ENCODE measurements around the gene WDR37. TPM values are rescaled to one million over a fixed set of nuclear protein-coding genes. Genes with fewer than 3 reads are reported as not detected.
"Not testable (repeated sequence)": the region's sequence is repeated elsewhere in the genome, so short reads cannot be mapped to it uniquely, and the experiment has no call there.

WDR37 gene
- total RNA-seq, 2 donors from 2014 or later, result 23.6 to 29.7 TPM

DNA sequence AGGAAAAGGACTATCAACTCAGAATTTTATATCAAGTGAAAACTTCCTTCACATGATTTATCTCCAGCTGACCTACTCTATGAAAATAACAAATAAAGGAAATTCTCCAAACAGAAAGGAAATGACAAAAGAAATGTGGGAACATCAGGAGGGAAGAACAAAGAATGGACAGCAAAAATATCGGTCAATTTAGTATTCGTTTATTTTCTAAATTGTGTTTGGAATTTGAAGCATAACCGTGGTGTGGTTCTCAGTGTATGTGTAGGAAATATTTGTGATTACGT, 8.7 kb downstream of the WDR37 start:
- Mint-ChIP-seq H3K27ac (peak overlapping the region; percentile 94), H3K27me3 (no peaks in the 10 kb centered on the region), H3K36me3 (ENCODE audit: low read depth) (peaks cover 5% of the 10 kb centered on the region), H3K4me1 (peaks cover 64% of the 10 kb centered on the region), H3K4me3 (no peak overlapping the region)
- ATAC-seq (no peak), DNase-seq (no peak)
- no peaks in the 10 kb centered on the region for H3K9me3 ChIP-seq (ENCODE audit: control insufficient read depth, low read length, poor library complexity, severe bottlenecking)

GRCh38 chr10:1066734-1067133, 10.5 kb downstream of the WDR37 start:
- not testable (repeated sequence) for H3K36me3 Mint-ChIP-seq (ENCODE audit: low read depth); ATAC-seq; H3K27me3 Mint-ChIP-seq; H3K9me3 ChIP-seq (ENCODE audit: control insufficient read depth, low read length, poor library complexity, severe bottlenecking); DNase-seq; H3K4me3 Mint-ChIP-seq
- peak overlapping the region; percentile 41 for H3K27ac Mint-ChIP-seq
- H3K4me1 Mint-ChIP-seq, result peaks cover 59% of the 10 kb centered on the region

- no peak for ATAC-seq
- DNase-seq, result no peak
- peaks cover 6% of the 10 kb centered on the region for H3K36me3 Mint-ChIP-seq (ENCODE audit: low read depth)
- peaks cover 40% of the 10 kb centered on the region for H3K4me1 Mint-ChIP-seq
- H3K4me3 Mint-ChIP-seq, result no peak overlapping the region
- H3K9me3 ChIP-seq (ENCODE audit: control insufficient read depth, low read length, poor library complexity, severe bottlenecking), result no peaks in the 10 kb centered on the region
- peak overlapping the region; percentile 39 for H3K27ac Mint-ChIP-seq
- H3K27me3 Mint-ChIP-seq, result no peaks in the 10 kb centered on the region
These were observed 12.5 kb downstream of the WDR37 start for GRCh38 chr10:1068380-1069361.

GRCh38 chr10:1070919-1071318, 14.7 kb downstream of the WDR37 start:
- H3K36me3 Mint-ChIP-seq (ENCODE audit: low read depth), result peaks cover 2% of the 10 kb centered on the region
- no peaks in the 10 kb centered on the region for H3K27me3 Mint-ChIP-seq
- peaks cover 33% of the 10 kb centered on the region for H3K4me1 Mint-ChIP-seq
- no peak for DNase-seq
- H3K27ac Mint-ChIP-seq, result peak overlapping the region; percentile 67
- no peaks in the 10 kb centered on the region for H3K9me3 ChIP-seq (ENCODE audit: control insufficient read depth, low read length, poor library complexity, severe bottlenecking)
- H3K4me3 Mint-ChIP-seq, result no peak overlapping the region
- ATAC-seq, result no peak

DNA sequence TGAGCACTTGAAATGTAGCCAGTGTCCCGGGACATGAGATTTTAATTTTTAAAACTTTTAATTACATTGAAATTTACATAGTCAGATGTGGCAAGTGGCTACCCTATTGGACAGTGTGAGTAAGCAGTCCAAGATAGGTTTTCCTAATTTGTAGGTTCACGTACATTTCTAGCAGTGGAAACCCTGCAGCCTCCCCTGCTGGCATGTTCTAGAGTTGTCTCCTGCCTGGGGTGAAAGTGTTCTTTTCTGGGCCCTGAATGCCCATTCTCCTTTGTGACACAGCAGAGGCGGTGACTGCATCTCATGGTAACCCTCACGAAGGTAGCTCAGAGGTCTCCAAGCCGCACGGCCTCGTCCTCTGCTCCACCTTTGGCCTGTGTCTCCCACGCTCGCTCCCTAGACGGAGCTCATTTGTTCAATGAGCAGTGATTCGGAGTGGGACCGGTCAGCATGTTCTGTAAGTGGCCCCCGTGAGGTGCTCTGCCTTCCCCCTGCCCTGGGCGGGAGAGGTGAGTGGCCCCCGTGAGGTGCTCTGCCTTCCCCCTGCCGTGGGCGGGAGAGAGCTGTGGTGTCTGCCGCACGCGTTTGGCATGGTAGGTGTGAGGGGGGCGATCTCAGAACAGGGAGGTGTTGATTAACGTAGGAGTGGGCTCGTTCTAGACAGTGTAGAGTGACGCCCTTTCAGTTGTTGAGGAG, 18.0 kb downstream of the WDR37 start:
- Mint-ChIP-seq H3K4me3 (no peak overlapping the region), H3K27me3 (no peaks in the 10 kb centered on the region), H3K4me1 (peaks cover 20% of the 10 kb centered on the region), H3K36me3 (ENCODE audit: low read depth) (peaks cover 2% of the 10 kb centered on the region), H3K27ac (peak overlapping the region; percentile 60)
- DNase-seq (no peak), ATAC-seq (no peak)
- no peaks in the 10 kb centered on the region for H3K9me3 ChIP-seq (ENCODE audit: control insufficient read depth, low read length, poor library complexity, severe bottlenecking)

DNA sequence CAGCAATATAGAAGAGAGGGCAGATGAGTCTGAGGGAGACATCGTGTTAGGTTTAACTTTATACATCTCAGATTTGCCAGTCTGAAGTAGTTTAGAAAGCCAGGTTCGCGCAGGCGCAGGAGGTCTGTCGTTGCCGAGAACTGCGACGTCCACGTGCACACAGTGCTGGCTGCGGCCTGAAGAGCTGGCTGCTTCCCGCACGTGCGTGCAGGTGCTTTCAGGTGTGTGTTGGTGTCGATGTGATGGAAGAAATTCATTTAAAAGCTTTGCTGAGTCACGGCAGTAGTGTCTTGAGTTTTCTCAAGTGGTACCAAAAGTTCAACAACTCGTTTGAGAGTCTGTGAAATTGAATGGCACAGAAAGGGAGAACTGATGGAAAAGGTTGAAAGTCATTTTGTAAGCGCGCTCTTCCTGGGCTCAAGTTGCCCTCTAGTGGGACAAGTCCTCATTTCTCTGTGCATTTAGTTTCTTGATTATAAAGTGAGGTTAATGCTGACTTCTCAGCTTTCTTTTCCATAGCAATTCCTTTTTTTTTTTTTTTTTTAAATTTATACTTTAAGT, 18.6 kb downstream of the WDR37 start:
- Mint-ChIP-seq H3K27me3 (no peaks in the 10 kb centered on the region), H3K4me3 (no peak overlapping the region), H3K36me3 (ENCODE audit: low read depth) (peaks cover 3% of the 10 kb centered on the region), H3K4me1 (peaks cover 15% of the 10 kb centered on the region), H3K27ac (peak overlapping the region; percentile 60)
- no peaks in the 10 kb centered on the region for H3K9me3 ChIP-seq (ENCODE audit: control insufficient read depth, low read length, poor library complexity, severe bottlenecking)
- no peak for ATAC-seq
- no peak for DNase-seq

GRCh38 chr10:1078668-1079067, 22.5 kb downstream of the WDR37 start:
- ATAC-seq (no peak), DNase-seq (no peak)
- H3K4me1 Mint-ChIP-seq, result peaks cover 12% of the 10 kb centered on the region
- no peaks in the 10 kb centered on the region for H3K9me3 ChIP-seq (ENCODE audit: control insufficient read depth, low read length, poor library complexity, severe bottlenecking)
- peaks cover 4% of the 10 kb centered on the region for H3K36me3 Mint-ChIP-seq (ENCODE audit: low read depth)
- peak overlapping the region; percentile 39 for H3K27ac Mint-ChIP-seq
- no peaks in the 10 kb centered on the region for H3K27me3 Mint-ChIP-seq
- H3K4me3 Mint-ChIP-seq, result no peak overlapping the region

- Mint-ChIP-seq H3K27ac (no peak overlapping the region), H3K4me1 (peaks cover 15% of the 10 kb centered on the region), H3K4me3 (no peak overlapping the region), H3K36me3 (ENCODE audit: low read depth) (peaks cover 13% of the 10 kb centered on the region), H3K27me3 (no peaks in the 10 kb centered on the region)
- DNase-seq (no peak), ATAC-seq (no peak)
- H3K9me3 ChIP-seq (ENCODE audit: control insufficient read depth, low read length, poor library complexity, severe bottlenecking), result no peaks in the 10 kb centered on the region
These were observed 27.4 kb downstream of the WDR37 start for GRCh38 chr10:1083581-1083980.

DNA sequence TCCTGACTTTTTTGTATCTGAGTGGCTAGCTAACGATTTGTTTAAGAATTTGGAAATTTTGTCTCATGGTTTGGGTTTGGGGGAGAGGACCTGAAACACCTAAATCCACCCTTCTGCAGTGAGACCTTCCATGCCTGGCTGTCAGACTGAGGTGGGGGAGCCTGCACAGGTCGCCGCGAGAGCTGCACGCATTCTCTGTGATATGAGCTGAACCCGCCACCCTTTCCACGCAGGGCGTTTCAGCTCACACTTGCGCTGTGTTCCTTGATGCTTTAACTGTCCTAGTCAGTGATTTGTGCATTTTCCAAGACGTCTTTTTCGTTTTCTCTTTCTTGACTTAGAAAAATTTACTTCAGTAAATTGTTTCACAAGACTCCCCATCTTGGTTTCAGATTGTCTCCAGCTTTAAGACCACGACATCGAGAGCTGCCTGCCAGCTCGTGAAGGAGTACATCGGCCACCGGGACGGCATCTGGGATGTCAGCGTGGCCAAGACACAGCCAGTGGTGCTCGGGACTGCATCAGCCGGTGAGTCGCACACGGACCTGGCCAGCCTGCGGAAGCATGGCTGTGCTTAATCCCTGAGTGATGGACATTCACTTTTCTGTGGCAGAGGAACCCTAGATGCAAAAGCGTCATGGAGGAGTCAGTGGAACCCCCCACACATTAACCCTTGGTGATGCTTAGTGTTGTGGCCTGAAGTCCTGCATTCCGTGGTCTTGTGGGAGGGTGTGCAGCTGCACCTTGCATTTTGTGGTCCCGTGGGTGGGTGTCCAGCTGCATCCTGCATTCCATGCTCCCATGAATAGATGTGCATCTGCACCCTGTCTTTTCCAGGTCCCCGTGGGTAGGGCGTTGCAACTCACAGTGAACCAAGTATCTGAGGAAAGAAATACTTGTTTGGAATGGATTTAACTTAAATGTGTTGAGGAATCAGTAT, 28.1 kb downstream of the WDR37 start:
- peaks cover 13% of the 10 kb centered on the region for H3K36me3 Mint-ChIP-seq (ENCODE audit: low read depth)
- H3K4me1 Mint-ChIP-seq, result peaks cover 15% of the 10 kb centered on the region
- H3K4me3 Mint-ChIP-seq, result no peak overlapping the region
- ATAC-seq (no peak), DNase-seq (no peak)
- no peak overlapping the region for H3K27ac Mint-ChIP-seq
- H3K27me3 Mint-ChIP-seq, result no peaks in the 10 kb centered on the region
- no peaks in the 10 kb centered on the region for H3K9me3 ChIP-seq (ENCODE audit: control insufficient read depth, low read length, poor library complexity, severe bottlenecking)

DNA sequence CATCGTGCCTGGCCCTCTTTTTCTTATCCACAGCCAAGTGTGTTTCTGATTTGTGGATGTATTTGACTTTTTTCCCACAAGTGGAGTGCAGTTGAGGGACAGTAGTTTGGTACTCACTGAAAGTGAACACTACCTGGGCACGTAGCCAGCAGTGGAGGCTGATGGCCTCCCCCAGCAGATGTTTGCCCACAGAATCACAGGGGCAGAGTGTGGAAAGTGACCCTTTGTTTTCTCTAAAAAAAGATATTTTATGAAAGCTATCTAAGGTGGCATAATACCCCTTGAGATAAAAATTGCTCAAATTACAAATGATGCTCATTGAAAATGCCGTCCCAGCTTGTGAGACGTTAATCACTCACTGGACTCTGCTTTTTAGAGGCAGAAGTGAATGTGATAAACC, 29.1 kb downstream of the WDR37 start:
- Mint-ChIP-seq H3K4me3 (no peak overlapping the region), H3K27ac (no peak overlapping the region), H3K36me3 (ENCODE audit: low read depth) (peaks cover 15% of the 10 kb centered on the region), H3K27me3 (no peaks in the 10 kb centered on the region), H3K4me1 (peaks cover 17% of the 10 kb centered on the region)
- ATAC-seq (no peak), DNase-seq (no peak)
- no peaks in the 10 kb centered on the region for H3K9me3 ChIP-seq (ENCODE audit: control insufficient read depth, low read length, poor library complexity, severe bottlenecking)

DNA sequence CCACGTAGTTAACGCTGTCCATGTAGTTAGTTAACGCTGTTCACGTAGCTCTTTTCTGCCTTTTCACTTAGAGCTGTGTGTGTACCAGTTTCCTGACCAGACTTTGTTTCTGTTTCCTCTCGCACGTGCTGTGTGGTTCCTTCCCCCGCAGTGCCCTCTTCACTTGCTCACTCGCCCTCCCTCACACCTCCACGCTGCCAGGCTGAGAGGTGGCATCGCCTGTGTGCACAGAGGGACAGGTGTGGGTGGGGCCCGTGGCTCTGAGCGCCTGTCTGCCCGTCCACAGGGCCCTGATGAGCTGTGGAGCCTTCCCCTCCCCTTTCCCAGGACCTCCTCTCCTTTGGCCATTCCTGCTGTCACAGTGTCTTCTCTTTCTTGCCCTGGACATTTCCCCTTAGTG, 30.6 kb downstream of the WDR37 start:
- Mint-ChIP-seq H3K4me3 (no peak overlapping the region), H3K27me3 (no peaks in the 10 kb centered on the region), H3K4me1 (peaks cover 13% of the 10 kb centered on the region), H3K36me3 (ENCODE audit: low read depth) (peaks cover 15% of the 10 kb centered on the region), H3K27ac (peak overlapping the region; percentile 87)
- H3K9me3 ChIP-seq (ENCODE audit: control insufficient read depth, low read length, poor library complexity, severe bottlenecking), result no peaks in the 10 kb centered on the region
- DNase-seq, result no peak
- no peak for ATAC-seq

DNA sequence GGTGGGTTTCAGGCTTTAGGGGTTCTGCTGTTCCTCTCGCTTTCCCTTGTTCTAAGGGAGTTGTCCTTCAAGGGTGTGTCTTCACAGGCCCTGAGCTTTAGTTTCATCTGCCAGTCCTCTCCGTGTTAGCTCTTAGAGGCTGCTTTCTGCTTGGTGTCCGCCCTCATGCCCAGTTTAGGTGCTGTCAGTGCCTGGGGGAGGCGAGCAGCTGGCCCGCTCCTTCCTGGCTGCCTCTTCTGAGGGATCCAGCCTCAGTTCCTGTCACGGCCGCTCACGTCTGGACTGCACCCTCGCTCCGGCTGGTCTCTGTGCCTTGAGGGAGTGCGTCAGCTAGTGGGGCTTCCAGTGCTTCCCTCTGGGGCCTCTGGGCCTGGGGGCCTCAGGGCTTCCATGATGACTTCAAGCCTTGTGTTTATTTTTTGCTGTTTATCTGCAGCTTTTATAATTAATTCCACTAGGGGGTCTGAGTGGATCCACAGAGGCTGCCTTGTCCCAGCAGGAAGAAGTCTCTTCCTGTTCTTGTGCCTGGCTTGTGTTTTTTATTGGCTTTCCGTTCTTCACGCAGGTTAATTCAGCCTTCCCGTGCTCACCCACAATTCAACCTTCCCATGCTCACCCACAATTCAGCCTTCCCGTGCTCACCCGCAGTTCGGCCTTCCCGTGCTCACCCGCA, 33.0 kb downstream of the WDR37 start:
- ATAC-seq (no peak), DNase-seq (no peak)
- H3K9me3 ChIP-seq (ENCODE audit: control insufficient read depth, low read length, poor library complexity, severe bottlenecking), result no peaks in the 10 kb centered on the region
- no peak overlapping the region for H3K27ac Mint-ChIP-seq
- H3K4me1 Mint-ChIP-seq, result peaks cover 13% of the 10 kb centered on the region
- no peak overlapping the region for H3K4me3 Mint-ChIP-seq
- no peaks in the 10 kb centered on the region for H3K27me3 Mint-ChIP-seq
- peaks cover 13% of the 10 kb centered on the region for H3K36me3 Mint-ChIP-seq (ENCODE audit: low read depth)

All from T-helper 17 cell (primary cell).